OCI-LY3 (cell line): ENCODE measurements around the gene NUDCD3.

Source experiments
- CTCF ChIP-seq: fragments of 200-600, 300-600 bp; sonication (generic); IDR thresholded peaks from 2 replicates; pipeline ENCODE4 v1.5.1; 2014; ENCODE audit warnings: antibody characterized with exemption, low read length, low read depth
- EZH2phosphoT487 ChIP-seq: fragments of 200-600 bp; shearing (Covaris generic); IDR thresholded peaks from 2 replicates; pipeline ENCODE4 v1.6.1; 2018; ENCODE audit warnings: antibody characterized with exemption, mixed run types, low read depth

- TF ChIP-seq CTCF = no peak
- no peak for TF ChIP-seq EZH2phosphoT487
Observed at GRCh38 chr7:44486001-44486400, 4.5 kb downstream of the NUDCD3 start.
